ENCODE results near the gene MYLK3. TPM values are rescaled to one million over a fixed set of nuclear protein-coding genes. Genes with fewer than 3 reads are reported as not detected.

MYLK3 gene
- polyA plus RNA-seq, 3 donors, result 0.32 TPM; not detected in 2

DNA sequence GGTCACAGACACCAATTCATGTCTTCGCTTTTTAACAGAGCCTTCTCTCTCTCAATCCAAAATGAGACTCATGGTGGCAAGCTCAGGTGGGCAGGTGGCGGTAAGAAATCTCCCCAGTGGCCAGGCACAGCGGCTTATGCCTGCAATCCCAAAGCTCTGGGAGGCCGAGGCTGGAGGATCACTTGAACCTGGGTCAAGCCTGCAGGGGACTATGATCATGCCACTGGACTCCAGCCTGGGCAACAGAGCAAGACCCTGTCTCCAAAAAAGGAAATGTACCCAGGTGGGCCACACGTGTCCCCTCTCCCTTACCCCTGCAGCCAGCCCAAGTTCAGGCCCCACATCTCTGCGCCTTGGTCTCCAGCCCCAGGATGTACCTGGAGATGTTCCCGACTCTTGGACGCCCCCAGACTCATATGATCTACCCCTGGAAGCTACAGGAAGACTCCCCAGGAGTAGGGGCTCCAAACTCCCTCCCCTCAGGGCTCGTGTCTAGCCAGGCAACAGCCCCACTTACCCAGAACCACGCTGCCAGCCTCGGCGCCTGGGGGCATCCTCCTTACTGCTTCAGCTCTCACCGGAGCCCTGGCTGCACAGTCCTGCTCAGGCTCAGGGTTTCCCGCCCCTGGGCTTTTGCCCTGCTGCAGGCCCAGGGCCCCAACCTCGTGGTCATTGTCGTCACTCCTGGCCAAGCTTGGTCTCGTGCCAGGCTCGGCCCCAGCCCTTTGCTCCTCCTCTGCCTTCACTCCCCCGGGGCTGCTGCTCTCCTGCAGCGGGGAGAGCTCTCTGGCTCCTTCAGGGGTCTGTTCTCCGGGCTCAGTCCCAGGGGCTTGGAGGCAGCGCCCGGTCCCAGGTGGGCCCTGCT is 16.2 kb downstream of the MYLK3 start:
- DNase-seq, result no peak
- Histone ChIP-seq H2AFZ (ENCODE audit: insufficient read depth, low read depth, low read length, poor library complexity, severe bottlenecking) (no peak overlapping the region), H3K4me3 (replicated peaks in 1 of 3; ENCODE audit: low read depth in 2 of 3, low read length in 3 of 3) (no peak overlapping the region), H3K36me3 (replicated peaks in 1 of 2; ENCODE audit: control insufficient read depth in 1 of 2, insufficient read depth in 2 of 2, low read length in 2 of 2) (no peaks in the 10 kb centered on the region), H3K27me3 (ENCODE audit: control insufficient read depth in 2 of 2, insufficient read depth in 2 of 2, low read length in 2 of 2) (no peaks in the 10 kb centered on the region), H3K4me1 (ENCODE audit: control insufficient read depth in 1 of 2, insufficient read depth in 2 of 2, low read length in 2 of 2) (no peaks in the 10 kb centered on the region), H3K27ac (ENCODE audit: low read depth in 1 of 2, low read length in 2 of 2) (no peak overlapping the region), H3K4me2 (replicated peaks; ENCODE audit: extremely low read depth, low read length, poor library complexity, severe bottlenecking) (no peak overlapping the region), H4K20me1 (ENCODE audit: insufficient read depth, low read length) (no peaks in the 10 kb centered on the region), H3K9ac (ENCODE audit: insufficient read depth, low read length, poor library complexity, severe bottlenecking) (no peak overlapping the region), H3K79me2 (ENCODE audit: insufficient read depth, low read length) (no peaks in the 10 kb centered on the region), H3K9me3 (replicated peaks in 1 of 2; ENCODE audit: control insufficient read depth in 1 of 2, insufficient read depth in 1 of 2, low read length in 2 of 2) (no peaks in the 10 kb centered on the region)
- 93% methylated on average over 17 of the region's 23 CpGs for WGBS (ENCODE audit: insufficient coverage)
- TF ChIP-seq, protein P1, sequence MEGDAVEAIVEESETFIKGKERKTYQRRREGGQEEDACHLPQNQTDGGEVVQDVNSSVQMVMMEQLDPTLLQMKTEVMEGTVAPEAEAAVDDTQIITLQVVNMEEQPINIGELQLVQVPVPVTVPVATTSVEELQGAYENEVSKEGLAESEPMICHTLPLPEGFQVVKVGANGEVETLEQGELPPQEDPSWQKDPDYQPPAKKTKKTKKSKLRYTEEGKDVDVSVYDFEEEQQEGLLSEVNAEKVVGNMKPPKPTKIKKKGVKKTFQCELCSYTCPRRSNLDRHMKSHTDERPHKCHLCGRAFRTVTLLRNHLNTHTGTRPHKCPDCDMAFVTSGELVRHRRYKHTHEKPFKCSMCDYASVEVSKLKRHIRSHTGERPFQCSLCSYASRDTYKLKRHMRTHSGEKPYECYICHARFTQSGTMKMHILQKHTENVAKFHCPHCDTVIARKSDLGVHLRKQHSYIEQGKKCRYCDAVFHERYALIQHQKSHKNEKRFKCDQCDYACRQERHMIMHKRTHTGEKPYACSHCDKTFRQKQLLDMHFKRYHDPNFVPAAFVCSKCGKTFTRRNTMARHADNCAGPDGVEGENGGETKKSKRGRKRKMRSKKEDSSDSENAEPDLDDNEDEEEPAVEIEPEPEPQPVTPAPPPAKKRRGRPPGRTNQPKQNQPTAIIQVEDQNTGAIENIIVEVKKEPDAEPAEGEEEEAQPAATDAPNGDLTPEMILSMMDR (IDR thresholded peaks at IDR 0.05), result no peak
- Mint-ChIP-seq H3K27ac (no peak overlapping the region), H3K9me3 (no peaks in the 10 kb centered on the region), H3K36me3 (peaks cover 0 to 2% of the 10 kb centered on the region in 2 donors), H3K27me3 (ENCODE audit: low read depth in 3 of 3) (peaks cover 0 to 1% (median 0%) of the 10 kb centered on the region in 3 donors), H3K4me1 (no peaks in the 10 kb centered on the region), H3K4me3 (no peak overlapping the region)
- intact Hi-C loops (cut with micrococcal nuclease), result no loop called here

DNA sequence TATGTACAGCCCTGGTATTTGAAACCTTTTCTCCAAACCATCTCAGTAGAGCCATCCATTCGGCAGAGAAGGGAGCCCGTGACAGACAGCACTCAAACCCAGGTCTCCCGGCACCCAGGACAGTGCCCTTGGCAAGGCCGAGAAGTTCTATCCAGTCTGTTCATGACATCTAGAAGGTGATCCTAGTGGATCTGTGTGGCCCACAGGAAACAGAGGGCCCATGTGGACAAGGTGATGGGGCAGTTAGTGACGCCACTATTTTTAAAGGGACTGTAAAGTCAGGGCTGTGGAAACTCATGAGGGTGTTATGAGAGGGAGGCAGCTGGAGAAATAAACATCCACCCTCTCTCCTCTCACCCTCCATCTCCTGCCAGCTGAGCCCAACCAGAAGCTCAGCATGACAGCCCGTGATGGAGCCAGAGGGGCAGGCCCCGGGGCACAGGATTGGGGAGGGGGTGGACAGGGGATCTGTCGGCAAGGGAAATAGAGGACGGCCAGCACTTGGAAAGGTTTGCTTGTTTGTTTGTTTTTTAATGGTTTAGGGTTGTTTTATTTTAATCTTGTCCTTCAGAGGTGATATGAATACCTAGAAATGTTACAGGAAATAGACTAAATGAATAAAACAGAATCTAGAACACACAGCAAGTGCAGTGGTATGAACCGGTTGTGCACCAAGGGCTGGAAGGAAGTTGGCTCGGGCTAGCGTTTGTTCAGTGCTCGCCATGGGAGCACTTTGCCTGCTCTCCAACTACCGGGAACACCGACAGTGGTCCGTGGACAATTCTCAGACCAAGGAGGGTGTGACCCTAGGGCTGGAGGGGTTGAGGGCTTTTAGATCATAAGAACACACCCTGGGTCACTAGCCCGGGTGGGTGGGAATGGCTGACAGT is 17.1 kb downstream of the MYLK3 start:
- Histone ChIP-seq H3K27me3 (ENCODE audit: control insufficient read depth in 2 of 2, insufficient read depth in 2 of 2, low read length in 2 of 2) (no peaks in the 10 kb centered on the region), H2AFZ (ENCODE audit: insufficient read depth, low read depth, low read length, poor library complexity, severe bottlenecking) (no peak overlapping the region), H3K9ac (ENCODE audit: insufficient read depth, low read length, poor library complexity, severe bottlenecking) (no peak overlapping the region), H3K79me2 (ENCODE audit: insufficient read depth, low read length) (no peaks in the 10 kb centered on the region), H3K27ac (ENCODE audit: low read depth in 1 of 2, low read length in 2 of 2) (no peak overlapping the region), H3K9me3 (replicated peaks in 1 of 2; ENCODE audit: control insufficient read depth in 1 of 2, insufficient read depth in 1 of 2, low read length in 2 of 2) (peaks cover 0 to 2% of the 10 kb centered on the region in 2 donors), H3K36me3 (replicated peaks in 1 of 2; ENCODE audit: control insufficient read depth in 1 of 2, insufficient read depth in 2 of 2, low read length in 2 of 2) (no peaks in the 10 kb centered on the region), H4K20me1 (ENCODE audit: insufficient read depth, low read length) (no peaks in the 10 kb centered on the region), H3K4me1 (ENCODE audit: control insufficient read depth in 1 of 2, insufficient read depth in 2 of 2, low read length in 2 of 2) (no peaks in the 10 kb centered on the region), H3K4me2 (replicated peaks; ENCODE audit: extremely low read depth, low read length, poor library complexity, severe bottlenecking) (no peak overlapping the region), H3K4me3 (replicated peaks in 1 of 3; ENCODE audit: low read depth in 2 of 3, low read length in 3 of 3) (no peak overlapping the region)
- H3K27me3 Mint-ChIP-seq (ENCODE audit: low read depth in 3 of 3), result peaks cover 0 to 1% (median 0%) of the 10 kb centered on the region in 3 donors
- H3K27ac Mint-ChIP-seq, result no peak overlapping the region
- 83% methylated on average over 11 of the region's 17 CpGs for WGBS (ENCODE audit: insufficient coverage)
- no peaks in the 10 kb centered on the region for H3K4me1 Mint-ChIP-seq
- TF ChIP-seq, protein P1 (IDR thresholded peaks at IDR 0.05), result no peak
- DNase-seq, result no peak
- peaks cover 0 to 3% (median 0%) of the 10 kb centered on the region in 7 donors for H3K9me3 Mint-ChIP-seq
- intact Hi-C loops (cut with micrococcal nuclease), result no loop called here
- H3K4me3 Mint-ChIP-seq, result no peak overlapping the region
- H3K36me3 Mint-ChIP-seq, result peaks cover 0 to 2% of the 10 kb centered on the region in 2 donors
